ENCODE results near the gene MFSD2A.

The MFSD2A gene

GRCh38 chr1:39951926-39952325 is 3.0 kb upstream of the MFSD2A start:
- Histone ChIP-seq H3K4me3 (ENCODE audit: low read length, poor library complexity, severe bottlenecking) (no peak overlapping the region), H3K4me1 (ENCODE audit: insufficient read depth, low read length, poor library complexity, severe bottlenecking) (peaks cover 12% of the 10 kb centered on the region), H3K4me2 (ENCODE audit: low read depth, low read length, poor library complexity, severe bottlenecking) (no peak overlapping the region), H3K36me3 (ENCODE audit: insufficient read depth, low read length) (no peaks in the 10 kb centered on the region), H3K9ac (ENCODE audit: low read depth, low read length, poor library complexity, severe bottlenecking) (no peak overlapping the region), H3K9me3 (ENCODE audit: insufficient read depth, low read depth, low read length) (no peaks in the 10 kb centered on the region), H2AFZ (ENCODE audit: low read length) (no peak overlapping the region), H3F3A (ENCODE audit: low read depth) (no peaks in the 10 kb centered on the region), H4K20me1 (ENCODE audit: insufficient read depth, low read length, poor library complexity, severe bottlenecking) (no peaks in the 10 kb centered on the region), H3K9me2 (replicated peaks; ENCODE audit: low read depth, low read length) (no peaks in the 10 kb centered on the region), H3K27me3 (ENCODE audit: insufficient read depth, low read length, poor library complexity, severe bottlenecking) (no peaks in the 10 kb centered on the region), H3K79me2 (ENCODE audit: insufficient read depth, low read length) (no peaks in the 10 kb centered on the region)
- TF ChIP-seq CTCF (conservative IDR thresholded peaks at IDR 0.05; ENCODE audit: low read length): no peak
- TF ChIP-seq EZH2phosphoT487 (IDR thresholded peaks at IDR 0.05; ENCODE audit: borderline replicate concordance): no peak

DNA sequence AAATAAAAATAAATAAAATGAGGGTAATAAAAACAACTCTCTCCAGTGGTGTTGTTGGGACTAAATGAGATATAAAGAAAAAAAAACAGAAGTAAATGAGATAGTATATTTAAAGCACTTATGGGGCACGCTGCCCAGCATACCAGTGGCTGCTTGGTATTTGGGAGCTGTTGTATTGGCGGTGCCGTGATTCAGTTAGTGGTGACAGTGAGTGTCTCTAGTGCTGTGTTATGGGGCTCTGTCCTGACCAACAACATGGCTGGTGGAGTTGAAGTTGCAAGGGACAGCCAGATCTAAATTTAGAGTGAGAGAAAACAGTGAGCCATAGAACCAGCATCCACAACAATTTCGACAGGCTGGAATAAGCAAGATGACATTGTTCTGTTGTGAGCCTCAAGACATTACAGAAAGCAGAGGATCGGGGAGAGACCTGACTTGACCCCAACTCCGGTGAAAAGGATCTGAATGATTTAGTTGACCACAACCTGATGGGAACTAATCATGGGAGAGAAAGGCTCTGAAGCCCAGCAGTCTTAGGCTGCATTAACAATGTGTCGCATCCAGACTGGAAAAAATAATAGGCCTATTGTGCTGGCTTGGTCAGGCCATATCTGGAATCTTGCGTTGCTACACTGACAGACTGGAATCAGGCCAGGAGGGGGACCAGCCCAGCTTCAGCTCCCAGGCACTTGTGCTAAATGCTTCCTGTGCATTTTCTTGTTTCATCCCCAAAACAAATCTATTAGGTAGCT is 2.4 kb upstream of the MFSD2A start:
- Histone ChIP-seq H3K79me2 (ENCODE audit: insufficient read depth, low read length) (no peaks in the 10 kb centered on the region), H3K36me3 (ENCODE audit: insufficient read depth, low read length) (no peaks in the 10 kb centered on the region), H4K20me1 (ENCODE audit: insufficient read depth, low read length, poor library complexity, severe bottlenecking) (no peaks in the 10 kb centered on the region), H2AFZ (ENCODE audit: low read length) (no peak overlapping the region), H3K9me3 (ENCODE audit: insufficient read depth, low read depth, low read length) (no peaks in the 10 kb centered on the region), H3K4me3 (ENCODE audit: low read length, poor library complexity, severe bottlenecking) (no peak overlapping the region), H3K9me2 (replicated peaks; ENCODE audit: low read depth, low read length) (no peaks in the 10 kb centered on the region), H3F3A (ENCODE audit: low read depth) (no peaks in the 10 kb centered on the region), H3K27me3 (ENCODE audit: insufficient read depth, low read length, poor library complexity, severe bottlenecking) (no peaks in the 10 kb centered on the region), H3K9ac (ENCODE audit: low read depth, low read length, poor library complexity, severe bottlenecking) (no peak overlapping the region), H3K4me2 (ENCODE audit: low read depth, low read length, poor library complexity, severe bottlenecking) (no peak overlapping the region), H3K4me1 (ENCODE audit: insufficient read depth, low read length, poor library complexity, severe bottlenecking) (peaks cover 12% of the 10 kb centered on the region)
- no peak for TF ChIP-seq CTCF (conservative IDR thresholded peaks at IDR 0.05; ENCODE audit: low read length)
- TF ChIP-seq EZH2phosphoT487 (IDR thresholded peaks at IDR 0.05; ENCODE audit: borderline replicate concordance): no peak

DNA sequence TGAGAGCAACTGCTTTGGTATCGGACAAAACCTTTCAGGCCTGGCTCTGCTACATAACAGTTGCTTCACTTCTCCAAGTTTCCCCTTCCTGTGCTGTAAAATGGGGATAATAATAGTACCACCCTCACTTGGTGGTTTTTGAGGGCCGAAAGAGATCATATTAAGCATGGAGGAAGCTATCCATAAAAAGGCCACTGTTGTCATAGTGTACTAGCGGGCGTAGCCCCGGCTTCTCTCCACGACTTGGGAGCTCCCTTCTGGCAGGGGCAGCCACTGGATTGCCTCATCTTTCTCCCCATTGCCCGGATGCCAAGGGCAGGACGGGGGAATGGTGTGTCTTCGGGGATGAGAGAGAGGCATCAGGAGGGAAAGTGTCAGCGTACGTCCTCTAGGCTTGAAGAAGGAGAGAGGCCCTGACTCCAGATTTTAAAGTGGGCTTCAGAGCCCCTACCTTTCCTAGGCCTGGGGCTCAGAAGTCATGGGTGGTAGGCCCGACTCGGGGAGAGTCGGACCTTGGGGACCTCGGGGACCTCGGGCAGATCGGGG is 548 bp upstream of the MFSD2A start:
- Histone ChIP-seq H3K9me3 (ENCODE audit: insufficient read depth, low read depth, low read length) (no peaks in the 10 kb centered on the region), H3K4me1 (ENCODE audit: insufficient read depth, low read length, poor library complexity, severe bottlenecking) (peaks cover 12% of the 10 kb centered on the region), H3K4me3 (ENCODE audit: low read length, poor library complexity, severe bottlenecking) (peak overlapping the region; percentile 82), H3K79me2 (ENCODE audit: insufficient read depth, low read length) (no peaks in the 10 kb centered on the region), H3K9me2 (replicated peaks; ENCODE audit: low read depth, low read length) (no peaks in the 10 kb centered on the region), H2AFZ (ENCODE audit: low read length) (peak overlapping the region; percentile 93), H4K20me1 (ENCODE audit: insufficient read depth, low read length, poor library complexity, severe bottlenecking) (no peaks in the 10 kb centered on the region), H3K4me2 (ENCODE audit: low read depth, low read length, poor library complexity, severe bottlenecking) (peak overlapping the region; percentile 94), H3K9ac (ENCODE audit: low read depth, low read length, poor library complexity, severe bottlenecking) (no peak overlapping the region), H3K27me3 (ENCODE audit: insufficient read depth, low read length, poor library complexity, severe bottlenecking) (no peaks in the 10 kb centered on the region), H3F3A (ENCODE audit: low read depth) (no peaks in the 10 kb centered on the region), H3K36me3 (ENCODE audit: insufficient read depth, low read length) (no peaks in the 10 kb centered on the region)
- TF ChIP-seq CTCF (conservative IDR thresholded peaks at IDR 0.05; ENCODE audit: low read length) (no peak), EZH2phosphoT487 (IDR thresholded peaks at IDR 0.05; ENCODE audit: borderline replicate concordance) (no peak)

All from Loucy (cell line).